Stimulated activated naive B cell treated with anti-CD40 and anti-IgM and Interleukin-4, amounts not matched to agents 10 μg/mL and 1 μg/mL and 100 μg/mL, for 72 hours (primary cell): ENCODE data around the gene UPF3A.
A peak's percentile ranks its signal among the peaks of the same experiment; 100 is the strongest.
"Not testable (repeated sequence)": the region's sequence is repeated elsewhere in the genome, so short reads cannot be mapped to it uniquely, and the experiment has no call there.

Source experiments
- ATAC-seq, 2 donors: fragments of 150-1000 bp; cut with Tn5 transposase; replicated peaks; 2 replicates each; pipeline ENCODE4 v1.10.0; 2021; ENCODE audit warnings: moderate library complexity in 1 of 2
- DNase-seq: peaks from one replicate; pipeline ENCODE4 v3.0.0; 2021
- H3K27ac Mint-ChIP-seq: one replicate; pipeline ENCODE4 v1.8.0; 2022; ENCODE audit warnings: mild to moderate bottlenecking, mixed read lengths
- H3K27me3 Mint-ChIP-seq, 2 donors: one replicate each; pipeline ENCODE4 v1.8.0; 2022; ENCODE audit warnings: mixed read lengths in 2 of 2
- H3K36me3 Mint-ChIP-seq, 2 donors: one replicate each; pipeline ENCODE4 v1.8.0; 2022; ENCODE audit warnings: mixed read lengths in 2 of 2, mild to moderate bottlenecking in 1 of 2
- H3K4me1 Mint-ChIP-seq, 2 donors: one replicate each; pipeline ENCODE4 v1.8.0; 2022; ENCODE audit warnings: mixed read lengths in 2 of 2, mild to moderate bottlenecking in 1 of 2
- H3K4me3 Mint-ChIP-seq, 2 donors: one replicate each; pipeline ENCODE4 v1.8.0; 2022; ENCODE audit warnings: mild to moderate bottlenecking in 2 of 2, mixed read lengths in 2 of 2, moderate library complexity in 1 of 2
- H3K9me3 Mint-ChIP-seq, 2 donors: one replicate each; pipeline ENCODE4 v1.8.0; 2022; ENCODE audit warnings: mixed read lengths in 2 of 2, mild to moderate bottlenecking in 1 of 2

The UPF3A gene

GRCh38 chr13:114323349-114323748, 41.9 kb downstream of the UPF3A start:
- ATAC-seq (no peak), DNase-seq (no peak)
- Mint-ChIP-seq H3K4me1 (peaks cover 24 to 43% of the 10 kb centered on the region in 2 donors), H3K27me3 (no peaks in the 10 kb centered on the region), H3K9me3 (no peaks in the 10 kb centered on the region), H3K4me3 (no peak overlapping the region), H3K27ac (no peak overlapping the region), H3K36me3 (peaks cover 45 to 68% of the 10 kb centered on the region in 2 donors)

GRCh38 chr13:114324334-114324733, 42.9 kb downstream of the UPF3A start:
- H3K4me1 Mint-ChIP-seq = peaks cover 21 to 33% of the 10 kb centered on the region in 2 donors
- H3K4me3 Mint-ChIP-seq = no peak overlapping the region
- ATAC-seq (no peak), DNase-seq (no peak)
- H3K27me3 Mint-ChIP-seq = no peaks in the 10 kb centered on the region
- H3K36me3 Mint-ChIP-seq = peaks cover 43 to 71% of the 10 kb centered on the region in 2 donors
- no peaks in the 10 kb centered on the region for H3K9me3 Mint-ChIP-seq
- H3K27ac Mint-ChIP-seq = no peak overlapping the region

DNA sequence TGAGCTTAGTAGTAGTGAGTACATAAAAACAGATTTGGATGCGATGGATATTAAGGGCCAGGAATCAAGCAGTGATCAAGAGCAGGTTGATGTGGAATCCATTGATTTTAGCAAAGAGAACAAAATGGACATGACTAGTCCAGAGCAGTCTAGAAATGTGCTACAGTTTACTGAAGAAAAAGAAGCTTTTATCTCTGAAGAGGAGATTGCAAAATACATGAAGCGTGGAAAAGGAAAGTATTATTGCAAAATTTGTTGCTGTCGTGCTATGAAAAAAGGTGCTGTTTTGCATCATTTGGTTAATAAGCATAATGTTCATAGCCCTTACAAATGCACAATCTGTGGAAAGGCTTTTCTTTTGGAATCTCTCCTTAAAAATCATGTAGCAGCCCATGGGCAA, 44.3 kb downstream of the UPF3A start:
- Mint-ChIP-seq H3K4me3 (no peak overlapping the region), H3K36me3 (peaks cover 32 to 57% of the 10 kb centered on the region in 2 donors), H3K4me1 (peaks cover 12 to 20% of the 10 kb centered on the region in 2 donors), H3K27me3 (no peaks in the 10 kb centered on the region), H3K27ac (no peak overlapping the region), H3K9me3 (no peaks in the 10 kb centered on the region)
- DNase-seq (no peak), ATAC-seq (no peak)

GRCh38 chr13:114328034-114328433, 46.6 kb downstream of the UPF3A start:
- no peak overlapping the region for H3K27ac Mint-ChIP-seq
- no peak overlapping the region for H3K4me3 Mint-ChIP-seq
- H3K27me3 Mint-ChIP-seq = no peaks in the 10 kb centered on the region
- H3K36me3 Mint-ChIP-seq = peaks cover 26 to 41% of the 10 kb centered on the region in 2 donors
- H3K9me3 Mint-ChIP-seq = no peaks in the 10 kb centered on the region
- DNase-seq (no peak), ATAC-seq (no peak)
- H3K4me1 Mint-ChIP-seq = peaks cover 12 to 20% of the 10 kb centered on the region in 2 donors

- Mint-ChIP-seq H3K27ac (no peak overlapping the region), H3K4me3 (no peak overlapping the region), H3K27me3 (no peaks in the 10 kb centered on the region), H3K36me3 (peaks cover 26 to 40% of the 10 kb centered on the region in 2 donors), H3K4me1 (peaks cover 12 to 22% of the 10 kb centered on the region in 2 donors), H3K9me3 (no peaks in the 10 kb centered on the region)
- DNase-seq (no peak), ATAC-seq (no peak)
Measured at GRCh38 chr13:114328595-114328994, 47.2 kb downstream of the UPF3A start.

GRCh38 chr13:114330086-114330485, 48.7 kb downstream of the UPF3A start:
- peaks cover 14 to 33% of the 10 kb centered on the region in 2 donors for H3K4me1 Mint-ChIP-seq
- ATAC-seq (no peak), DNase-seq (no peak)
- no peaks in the 10 kb centered on the region for H3K27me3 Mint-ChIP-seq
- no peaks in the 10 kb centered on the region for H3K9me3 Mint-ChIP-seq
- no peak overlapping the region for H3K4me3 Mint-ChIP-seq
- H3K27ac Mint-ChIP-seq = no peak overlapping the region
- H3K36me3 Mint-ChIP-seq = peaks cover 15 to 25% of the 10 kb centered on the region in 2 donors

GRCh38 chr13:114333881-114334280, 52.5 kb downstream of the UPF3A start:
- ATAC-seq, DNase-seq, H3K27me3 Mint-ChIP-seq, H3K36me3 Mint-ChIP-seq, H3K9me3 Mint-ChIP-seq: not testable (repeated sequence)
- peak overlapping the region; percentile 61 for H3K27ac Mint-ChIP-seq
- peak overlapping the region; percentile 58 to 66 for H3K4me3 Mint-ChIP-seq
- peaks cover 7 to 23% of the 10 kb centered on the region in 2 donors for H3K4me1 Mint-ChIP-seq

DNA sequence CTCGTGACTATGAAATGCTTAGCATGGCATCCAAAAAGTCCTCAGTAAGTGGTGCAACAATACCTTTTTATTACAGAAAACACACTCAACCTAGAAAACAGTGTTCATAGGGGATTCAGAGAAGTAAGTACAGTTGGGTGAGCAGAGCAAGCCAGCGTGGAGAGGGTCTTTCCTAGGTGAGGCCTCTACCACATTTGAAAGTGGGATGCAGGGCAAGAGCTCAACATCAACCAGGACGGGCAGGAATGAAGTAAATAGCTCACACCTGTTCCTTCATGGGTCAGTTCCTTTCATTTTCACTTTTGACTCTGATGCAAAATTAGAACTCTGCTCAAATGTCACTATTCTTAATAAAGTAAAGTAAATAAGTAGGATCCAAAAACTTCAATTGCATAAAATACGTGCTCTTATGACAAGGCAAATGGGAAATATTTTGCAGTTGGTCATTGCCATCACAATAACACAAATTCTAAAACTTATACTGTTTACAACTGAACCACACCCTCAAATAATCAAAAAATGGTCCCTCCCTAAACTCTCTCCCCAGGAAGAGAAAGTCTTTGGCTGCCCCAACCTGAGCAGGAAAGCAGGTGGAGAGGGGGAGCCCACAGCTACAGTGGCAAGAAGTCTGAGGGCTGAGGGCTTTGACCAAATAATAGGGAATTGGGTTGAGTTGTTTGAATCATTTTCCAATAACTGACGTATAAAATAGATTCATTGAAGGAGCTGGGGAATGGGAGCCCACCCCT, 53.1 kb downstream of the UPF3A start:
- H3K4me3 Mint-ChIP-seq = peak overlapping the region; percentile 60 to 66
- peak; percentile 44 to 48 for ATAC-seq
- peaks cover 7 to 23% of the 10 kb centered on the region in 2 donors for H3K4me1 Mint-ChIP-seq

DNA sequence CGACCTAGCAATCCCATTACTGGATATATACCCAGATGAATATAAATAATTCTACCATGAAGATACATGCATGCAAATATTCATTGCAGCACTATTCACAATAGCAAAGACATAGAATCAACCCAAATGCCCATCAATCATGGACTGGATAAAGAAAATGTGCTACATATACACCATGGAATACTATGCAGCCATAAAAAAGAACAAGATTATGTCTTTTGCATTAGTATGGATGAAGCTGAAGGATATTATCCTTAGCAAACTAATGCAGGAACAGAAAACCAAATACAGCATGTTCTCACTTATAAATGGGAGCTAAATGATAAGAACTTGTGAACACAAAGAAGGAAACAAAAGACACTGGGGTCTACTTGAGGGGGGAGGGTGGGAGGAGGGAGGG, 55.1 kb downstream of the UPF3A start:
- peaks cover 8 to 30% of the 10 kb centered on the region in 2 donors for H3K4me1 Mint-ChIP-seq

More for the DNA sequence above, 53.1 kb downstream of the UPF3A start:
- Mint-ChIP-seq H3K36me3 (peaks cover 0 to 3% of the 10 kb centered on the region in 2 donors), H3K9me3 (no peaks in the 10 kb centered on the region), H3K27me3 (no peaks in the 10 kb centered on the region), H3K27ac (peak overlapping the region; percentile 61)
- DNase-seq = no peak

DNA sequence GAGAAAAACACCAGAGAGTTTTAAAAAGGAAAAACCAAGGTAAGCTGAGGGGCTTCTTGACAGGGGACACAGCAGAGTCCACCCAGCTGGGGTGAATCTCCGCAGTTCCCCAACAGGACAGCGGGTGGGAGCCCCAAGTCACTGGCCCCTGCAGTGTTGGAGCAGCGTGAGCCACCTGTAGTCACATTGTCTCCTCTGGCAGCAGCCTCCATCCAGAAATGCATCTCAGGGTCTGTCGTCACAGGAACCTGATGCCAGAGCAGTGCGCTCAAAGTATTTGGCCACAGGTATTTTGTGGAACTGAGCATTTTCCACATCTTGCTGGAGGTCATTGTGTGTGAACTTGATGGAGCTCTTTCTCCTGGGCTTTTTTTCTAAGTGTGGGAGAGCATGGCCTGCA, 57.6 kb downstream of the UPF3A start:
- Mint-ChIP-seq H3K36me3 (peaks cover 0 to 3% of the 10 kb centered on the region in 2 donors), H3K4me1 (peaks cover 7 to 25% of the 10 kb centered on the region in 2 donors), H3K9me3 (no peaks in the 10 kb centered on the region), H3K27ac (no peak overlapping the region), H3K27me3 (no peaks in the 10 kb centered on the region), H3K4me3 (no peak overlapping the region)
- DNase-seq (no peak), ATAC-seq (no peak)

More for the DNA sequence above, 55.1 kb downstream of the UPF3A start:
- H3K27me3 Mint-ChIP-seq, DNase-seq, ATAC-seq, H3K9me3 Mint-ChIP-seq, H3K36me3 Mint-ChIP-seq, H3K4me3 Mint-ChIP-seq, H3K27ac Mint-ChIP-seq: not testable (repeated sequence)

DNA sequence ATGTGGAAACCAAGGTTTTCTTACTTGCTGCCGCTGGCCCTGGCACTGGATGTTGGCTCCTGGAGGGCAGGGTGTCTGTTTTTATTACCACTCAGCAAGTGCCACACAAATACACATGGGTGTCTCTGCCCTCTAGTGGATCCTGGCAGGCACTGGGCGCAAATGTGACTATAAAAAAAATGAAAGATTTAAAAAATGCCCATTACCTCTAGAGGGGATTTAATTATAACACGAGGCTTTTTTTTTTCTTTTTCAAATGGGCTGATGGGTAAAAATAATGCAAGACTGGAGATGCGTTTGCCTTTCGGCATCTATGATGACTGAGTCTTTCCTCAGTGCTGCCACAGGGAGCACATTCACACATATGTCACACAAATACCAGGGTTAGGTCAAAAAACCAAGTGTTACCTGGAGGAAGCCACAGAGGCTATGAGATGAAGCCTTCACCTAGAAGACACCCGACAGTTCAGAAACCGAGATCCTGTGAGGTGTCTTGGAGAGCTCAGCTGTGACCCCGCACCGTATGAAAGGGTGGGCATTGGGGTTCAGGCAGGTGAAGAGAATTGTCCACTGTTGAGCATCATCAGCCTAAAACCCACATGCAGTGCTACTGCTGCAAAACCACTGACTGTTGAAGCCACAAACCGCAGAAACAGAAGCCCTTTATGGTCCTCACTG, 58.6 kb downstream of the UPF3A start:
- H3K27me3 Mint-ChIP-seq = no peaks in the 10 kb centered on the region
- H3K4me3 Mint-ChIP-seq = no peak overlapping the region
- peaks cover 0 to 3% of the 10 kb centered on the region in 2 donors for H3K36me3 Mint-ChIP-seq
- H3K27ac Mint-ChIP-seq = no peak overlapping the region
- ATAC-seq (peak; percentile 46 to 56), DNase-seq (no peak)
- H3K4me1 Mint-ChIP-seq = peaks cover 2 to 14% of the 10 kb centered on the region in 2 donors
- H3K9me3 Mint-ChIP-seq = no peaks in the 10 kb centered on the region

- Mint-ChIP-seq H3K27me3 (no peaks in the 10 kb centered on the region), H3K27ac (no peak overlapping the region), H3K36me3 (no peaks in the 10 kb centered on the region)
Measured at GRCh38 chr13:114341003-114341777, 59.8 kb downstream of the UPF3A start.

GRCh38 chr13:114347256-114347655, 65.9 kb downstream of the UPF3A start:
- H3K9me3 Mint-ChIP-seq, ATAC-seq, DNase-seq, H3K36me3 Mint-ChIP-seq, H3K4me1 Mint-ChIP-seq, H3K4me3 Mint-ChIP-seq, H3K27ac Mint-ChIP-seq: not testable (repeated sequence)
- H3K27me3 Mint-ChIP-seq = peaks cover 5 to 27% of the 10 kb centered on the region in 2 donors

More at GRCh38 chr13:114341003-114341777, 59.8 kb downstream of the UPF3A start:
- DNase-seq (no peak), ATAC-seq (no peak)
- peaks cover 2 to 8% of the 10 kb centered on the region in 2 donors for H3K4me1 Mint-ChIP-seq
- no peaks in the 10 kb centered on the region for H3K9me3 Mint-ChIP-seq
- no peak overlapping the region for H3K4me3 Mint-ChIP-seq

GRCh38 chr13:114352763-114353162, 71.4 kb downstream of the UPF3A start:
- H3K4me1 Mint-ChIP-seq, ATAC-seq, H3K9me3 Mint-ChIP-seq, H3K27ac Mint-ChIP-seq, H3K4me3 Mint-ChIP-seq, H3K36me3 Mint-ChIP-seq: not testable (repeated sequence)
- DNase-seq = peak; percentile 20
- peaks cover 5 to 27% of the 10 kb centered on the region in 2 donors for H3K27me3 Mint-ChIP-seq
